G401 (cell line): ENCODE measurements around the gene BOC. TPM values are rescaled to one million over a fixed set of nuclear protein-coding genes. Genes with fewer than 3 reads are reported as not detected.

ENCODE experiments used
- DNase-seq: peaks from one replicate; pipeline ENCODE4 v3.0.0-alpha.2; 2015; ENCODE audit warnings: low spot score
- in situ Hi-C: cut with HindIII; loops from 2 replicates; pipeline ENCODE4 v1.10.0; 2016; ENCODE audit warnings: low sequenced_read_pairs, mixed read lengths
- total RNA-seq: library from RNA; depleted of rRNA; stranded (reverse); fragments of >200 nt; shearing (Covaris generic); gene quantifications from 2 replicates; pipeline ENCODE4 v1.2.3, GENCODE V29; 2014

Gene BOC
- total RNA-seq, 1 experiment from 2014 or later, result not detected

- no peak for DNase-seq
- in situ Hi-C loops, result no loop called here
Measured at GRCh38 chr3:113275929-113276750, 64.8 kb downstream of the BOC start.

- no peak for DNase-seq
- in situ Hi-C loops, result no loop called here
Measured at GRCh38 chr3:113276751-113277080, 65.4 kb downstream of the BOC start.

- no peak for DNase-seq
- in situ Hi-C loops, result no loop called here
Measured at GRCh38 chr3:113277414-113277813, 66.1 kb downstream of the BOC start.

GRCh38 chr3:113277941-113278598, 66.7 kb downstream of the BOC start:
- no peak for DNase-seq
- in situ Hi-C loops, result no loop called here

- DNase-seq, result no peak
- in situ Hi-C loops, result no loop called here
Measured at GRCh38 chr3:113278599-113278955, 67.2 kb downstream of the BOC start.

GRCh38 chr3:113279686-113280085, 68.3 kb downstream of the BOC start:
- DNase-seq, result no peak
- in situ Hi-C loops, result no loop called here

- DNase-seq, result no peak
- in situ Hi-C loops, result no loop called here
Measured at GRCh38 chr3:113283306-113283705, 71.9 kb downstream of the BOC start.

- DNase-seq, result no peak
- in situ Hi-C loops, result no loop called here
Measured at GRCh38 chr3:113284453-113285050, 73.2 kb downstream of the BOC start.

- in situ Hi-C loops, result no loop called here
- DNase-seq, result no peak
Measured at GRCh38 chr3:113285226-113285625, 73.9 kb downstream of the BOC start.

GRCh38 chr3:113285741-113286140, 74.4 kb downstream of the BOC start:
- in situ Hi-C loops, result no loop called here
- DNase-seq, result no peak

GRCh38 chr3:113286524-113286923, 75.2 kb downstream of the BOC start:
- no peak for DNase-seq
- in situ Hi-C loops, result no loop called here

- in situ Hi-C loops, result no loop called here
- DNase-seq, result peak; percentile 70
Measured at GRCh38 chr3:113287111-113287802, 75.9 kb downstream of the BOC start.

GRCh38 chr3:113287803-113288648, 76.7 kb downstream of the BOC start:
- in situ Hi-C loops, result no loop called here
- peak; percentile 85 for DNase-seq

GRCh38 chr3:113288881-113289280, 77.5 kb downstream of the BOC start:
- DNase-seq, result no peak
- in situ Hi-C loops, result no loop called here

GRCh38 chr3:113291572-113291971, 80.2 kb downstream of the BOC start:
- DNase-seq, result no peak
- in situ Hi-C loops, result no loop called here

GRCh38 chr3:113292933-113293332, 81.6 kb downstream of the BOC start:
- no peak for DNase-seq
- in situ Hi-C loops, result no loop called here

- in situ Hi-C loops, result no loop called here
- no peak for DNase-seq
Measured at GRCh38 chr3:113293348-113293747, 82.0 kb downstream of the BOC start.

GRCh38 chr3:113295463-113295862, 84.1 kb downstream of the BOC start:
- no peak for DNase-seq
- in situ Hi-C loops, result no loop called here

- DNase-seq, result no peak
- in situ Hi-C loops, result no loop called here
Measured at GRCh38 chr3:113297287-113297686, 85.9 kb downstream of the BOC start.
